Activated CD4-positive, alpha-beta memory T cell treated with anti-CD3 and anti-CD28 coated beads for 36 hours (primary cell): ENCODE results near the gene BCAR1. TPM values are rescaled to one million over a fixed set of nuclear protein-coding genes. Genes with fewer than 3 reads are reported as not detected.
"Not testable (repeated sequence)": the region's sequence is repeated elsewhere in the genome, so short reads cannot be mapped to it uniquely, and the experiment has no call there.

Experiments used
- CTCF ChIA-PET: fragments of 350-600 bp; sonication (Branson Sonifier 250); formaldehyde crosslinking; loops from one replicate; lab custom pipeline; 2021; ENCODE audit warnings: antibody characterized with exemption, inconsistent platforms; lab: Charles Lee
- POLR2A ChIA-PET: fragments of 350-600 bp; sonication (Branson Sonifier 250); formaldehyde crosslinking; loops from one replicate; lab custom pipeline; 2021; ENCODE audit warnings: antibody characterized with exemption; lab: Charles Lee
- DNase-seq: peaks from one replicate; pipeline ENCODE4 v3.0.0-alpha.2; 2020
- H3K27ac Mint-ChIP-seq: one replicate; pipeline ENCODE4 v1.8.0; 2021; ENCODE audit warnings: mixed read lengths
- H3K27me3 Mint-ChIP-seq: one replicate; pipeline ENCODE4 v1.8.0; 2021; ENCODE audit warnings: mixed read lengths
- H3K36me3 Mint-ChIP-seq: one replicate; pipeline ENCODE4 v1.8.0; 2021; ENCODE audit warnings: mixed read lengths
- H3K4me1 Mint-ChIP-seq: one replicate; pipeline ENCODE4 v1.8.0; 2021; ENCODE audit warnings: low read depth, mixed read lengths
- H3K4me3 Mint-ChIP-seq: one replicate; pipeline ENCODE4 v1.8.0; 2021; ENCODE audit warnings: mild to moderate bottlenecking, mixed read lengths
- H3K9me3 Mint-ChIP-seq: one replicate; pipeline ENCODE4 v1.8.0; 2021; ENCODE audit warnings: mixed read lengths
- intact Hi-C: fragments of 100-400 bp; cut with micrococcal nuclease; formaldehyde crosslinking; loops from one replicate; pipeline ENCODE4 v1.15.1; 2023
- total RNA-seq, 2 experiments: library from RNA; stranded (reverse); gene quantifications; one replicate each; pipeline ENCODE4 v1.2.3, GENCODE V29; 2021

BCAR1 gene
- total RNA-seq, 2 experiments from 2014 or later: 0.78 to 1.1 TPM

GRCh38 chr16:75223129-75223528, 28.3 kb downstream of the BCAR1 start:
- H3K27me3 Mint-ChIP-seq, DNase-seq, H3K4me1 Mint-ChIP-seq, H3K36me3 Mint-ChIP-seq, POLR2A ChIA-PET, H3K9me3 Mint-ChIP-seq, H3K4me3 Mint-ChIP-seq, CTCF ChIA-PET, intact Hi-C loops, H3K27ac Mint-ChIP-seq: not testable (repeated sequence)

GRCh38 chr16:75222271-75222783, 29.1 kb downstream of the BCAR1 start:
- ChIA-PET CTCF (interaction anchor here (6.9 kb wide), 1 partner anchor 23 kb away, joined by 32 read pairs; no protein-coding TSS in a partner anchor), POLR2A (interaction anchor here (0.5 kb wide), 1 partner anchor 98 kb away, joined by 3 read pairs; no protein-coding TSS in a partner anchor)
- intact Hi-C loops: no loop called here
- H3K27me3 Mint-ChIP-seq: peaks cover 2% of the 10 kb centered on the region
- no peaks in the 10 kb centered on the region for H3K9me3 Mint-ChIP-seq
- H3K36me3 Mint-ChIP-seq: no peaks in the 10 kb centered on the region
- no peak overlapping the region for H3K4me3 Mint-ChIP-seq
- DNase-seq: no peak
- H3K27ac Mint-ChIP-seq: no peak overlapping the region
- H3K4me1 Mint-ChIP-seq: peaks cover 10% of the 10 kb centered on the region

DNA sequence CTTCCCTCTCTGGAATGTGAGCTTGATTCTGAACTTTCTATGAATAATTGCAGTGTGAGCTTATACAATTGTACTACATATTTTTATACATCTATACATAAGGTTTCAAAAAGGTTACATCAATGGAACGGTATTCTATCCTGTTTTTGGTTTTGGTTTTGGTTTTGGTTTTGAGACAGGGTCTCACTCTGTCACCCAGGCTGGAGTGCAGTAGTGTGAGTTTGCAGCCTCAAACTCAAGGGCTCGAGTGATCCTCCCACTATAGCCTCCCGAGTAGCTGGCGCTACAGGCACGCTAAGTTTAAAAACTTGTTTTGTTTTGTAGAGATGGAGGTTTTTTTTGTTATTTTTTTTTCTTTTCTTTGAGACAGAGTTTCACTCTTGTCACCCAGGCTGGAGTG, 31.6 kb downstream of the BCAR1 start:
- POLR2A ChIA-PET: no interaction called here
- DNase-seq: peak; percentile 43
- no peaks in the 10 kb centered on the region for H3K9me3 Mint-ChIP-seq
- peaks cover 10% of the 10 kb centered on the region for H3K4me1 Mint-ChIP-seq
- intact Hi-C loops: loop anchor here (2.0 to 5.0 kb wide), 2 partner anchors 21 to 157 kb away; no protein-coding TSS in a partner anchor
- H3K27ac Mint-ChIP-seq: peak overlapping the region; percentile 75
- H3K27me3 Mint-ChIP-seq: no peaks in the 10 kb centered on the region
- CTCF ChIA-PET: interaction anchor here (0.7 to 6.9 kb wide), 3 partner anchors 12 to 20 kb away, joined by 3 to 32 read pairs (median 3); no protein-coding TSS in a partner anchor
- peak overlapping the region; percentile 61 for H3K4me3 Mint-ChIP-seq
- no peaks in the 10 kb centered on the region for H3K36me3 Mint-ChIP-seq

DNA sequence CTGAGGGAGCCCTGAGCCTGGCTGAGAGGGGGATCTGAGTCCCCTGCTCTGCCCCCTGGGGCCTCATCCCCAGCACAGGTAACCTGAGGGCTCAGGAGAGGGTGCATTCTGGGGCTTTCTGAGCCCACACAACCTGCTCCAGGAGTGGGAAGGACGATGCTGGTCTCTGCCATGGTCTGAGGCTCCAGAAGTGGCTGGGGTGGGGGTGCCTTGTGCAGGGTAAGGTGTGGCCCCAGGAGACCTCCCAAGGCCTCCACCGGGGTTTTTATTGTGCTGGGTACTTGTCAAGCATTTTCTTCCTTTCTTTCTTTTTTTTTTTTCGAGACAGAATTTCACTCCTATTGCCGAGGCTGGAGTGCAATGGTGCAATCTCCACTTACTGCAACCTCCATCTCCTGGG, 32.3 kb downstream of the BCAR1 start:
- no peaks in the 10 kb centered on the region for H3K36me3 Mint-ChIP-seq
- ChIA-PET CTCF (interaction anchor here (0.8 to 6.9 kb wide), 3 partner anchors 15 to 19 kb away, joined by 3 to 32 read pairs (median 6); no protein-coding TSS in a partner anchor), POLR2A (no interaction called here)
- no peaks in the 10 kb centered on the region for H3K27me3 Mint-ChIP-seq
- no peak for DNase-seq
- H3K4me1 Mint-ChIP-seq: peaks cover 10% of the 10 kb centered on the region
- H3K9me3 Mint-ChIP-seq: no peaks in the 10 kb centered on the region
- H3K4me3 Mint-ChIP-seq: no peak overlapping the region
- intact Hi-C loops: loop anchor here (5.0 kb wide), 1 partner anchor 158 kb away; no protein-coding TSS in a partner anchor
- H3K27ac Mint-ChIP-seq: no peak overlapping the region

DNA sequence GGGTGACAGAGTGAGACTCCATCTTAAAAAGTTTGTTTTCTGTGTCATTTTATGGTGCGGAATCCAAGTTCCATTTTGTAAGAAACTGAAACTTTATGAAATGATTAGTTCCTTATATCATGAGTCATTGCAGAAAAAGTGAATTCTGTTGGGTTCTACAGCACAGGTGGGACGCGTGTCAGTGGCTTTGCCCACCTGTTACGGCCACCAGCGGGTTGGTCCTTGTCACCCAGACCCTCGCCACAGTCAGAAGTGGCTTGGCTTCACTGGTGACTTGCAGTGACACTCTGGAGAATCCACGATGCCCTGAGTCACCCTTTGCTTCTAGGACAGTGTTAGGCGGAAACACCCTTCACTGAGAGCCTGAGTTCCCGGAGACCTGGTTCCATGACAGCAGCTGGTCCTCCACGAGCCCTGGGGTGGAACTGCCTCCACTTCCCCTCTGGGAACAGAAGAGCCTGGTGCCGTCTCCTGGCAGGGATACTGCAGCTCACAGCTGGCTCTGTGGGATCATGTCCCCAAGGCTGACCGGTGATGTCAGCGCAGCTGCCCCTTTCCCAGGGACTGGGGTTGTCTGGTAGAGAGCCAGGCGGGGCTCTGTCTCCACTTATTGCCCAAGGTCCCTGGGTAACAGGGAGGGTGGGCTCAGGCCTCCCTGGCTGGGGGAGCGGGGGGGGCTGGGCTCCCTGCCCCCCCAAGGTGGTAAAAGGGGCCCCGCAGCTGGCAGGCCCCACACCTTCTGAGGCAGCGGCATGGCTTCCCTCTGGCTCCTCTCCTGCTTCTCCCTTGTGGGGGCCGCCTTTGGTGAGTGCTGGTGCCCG, 33.0 kb downstream of the BCAR1 start, which contains the start of gene CTRB1:
Gene CTRB1, plus strand, starts transcription at position 733 of the 821 bp plus-strand sequence. Its CDS starts 20 bp downstream, at position 753.
- Mint-ChIP-seq H3K27ac (peak within 1 kb of the TSS; percentile 75), H3K4me1 (peaks cover 10% of the 10 kb centered on the region), H3K36me3 (no peaks in the 10 kb centered on the region), H3K27me3 (no peaks in the 10 kb centered on the region), H3K9me3 (no peaks in the 10 kb centered on the region), H3K4me3 (peak within 1 kb of the TSS; percentile 61)
- DNase-seq: peak; percentile 37
- intact Hi-C loops: loop anchor here (5.0 kb wide), 1 partner anchor 159 kb away; no protein-coding TSS in a partner anchor
- ChIA-PET CTCF (interaction anchor here (2.3 to 6.9 kb wide), 2 partner anchors 15 to 19 kb away, joined by 6 to 32 read pairs; no protein-coding TSS in a partner anchor), POLR2A (no interaction called here)

DNA sequence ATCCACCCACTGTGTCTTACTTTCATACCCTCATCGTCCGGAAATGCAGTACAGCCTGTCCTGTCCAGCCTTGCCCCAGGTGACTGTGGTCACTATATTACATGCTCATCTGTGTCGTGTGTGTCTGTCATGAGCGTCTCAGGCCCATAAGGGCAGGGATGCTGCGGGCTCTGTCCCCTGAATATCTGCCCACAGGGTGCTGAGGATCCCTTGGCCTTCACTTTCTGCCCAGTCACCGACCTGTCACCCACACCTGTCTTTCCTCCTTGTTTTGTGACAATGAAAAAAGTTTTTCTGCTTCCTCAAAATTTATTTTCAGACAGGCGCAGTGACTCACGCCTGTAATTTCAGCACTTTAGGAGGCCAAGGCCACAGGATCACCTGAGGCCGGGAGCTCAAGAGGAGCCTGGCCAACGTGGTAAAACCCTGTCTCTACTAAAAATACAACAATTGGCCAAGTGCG, 34.0 kb downstream of the BCAR1 start:
- Mint-ChIP-seq H3K9me3 (no peaks in the 10 kb centered on the region), H3K27ac (no peak overlapping the region), H3K4me3 (no peak overlapping the region), H3K36me3 (no peaks in the 10 kb centered on the region), H3K27me3 (no peaks in the 10 kb centered on the region), H3K4me1 (peaks cover 10% of the 10 kb centered on the region)
- POLR2A ChIA-PET: no interaction called here
- intact Hi-C loops: loop anchor here (5.0 kb wide), 1 partner anchor 160 kb away; no protein-coding TSS in a partner anchor
- CTCF ChIA-PET: interaction anchor here (2.3 to 6.9 kb wide), 2 partner anchors 16 to 18 kb away, joined by 6 to 32 read pairs; no protein-coding TSS in a partner anchor
- no peak for DNase-seq

GRCh38 chr16:75216576-75216975, 34.8 kb downstream of the BCAR1 start:
- Mint-ChIP-seq H3K27ac (no peak overlapping the region), H3K36me3 (no peaks in the 10 kb centered on the region), H3K4me1 (peaks cover 10% of the 10 kb centered on the region), H3K4me3 (no peak overlapping the region), H3K9me3 (no peaks in the 10 kb centered on the region), H3K27me3 (no peaks in the 10 kb centered on the region)
- ChIA-PET POLR2A (no interaction called here), CTCF (interaction anchor here (2.3 to 6.9 kb wide), 3 partner anchors 17 kb away, joined by 6 to 32 read pairs (median 15); no protein-coding TSS in a partner anchor)
- intact Hi-C loops: loop anchor here (5.0 kb wide), 1 partner anchor 161 kb away; no protein-coding TSS in a partner anchor
- DNase-seq: no peak

GRCh38 chr16:75216127-75216526, 35.3 kb downstream of the BCAR1 start:
- ChIA-PET CTCF (interaction anchor here (3.5 to 6.9 kb wide), 2 partner anchors 16 to 18 kb away, joined by 15 to 32 read pairs; no protein-coding TSS in a partner anchor), POLR2A (no interaction called here)
- no peaks in the 10 kb centered on the region for H3K36me3 Mint-ChIP-seq
- peaks cover 10% of the 10 kb centered on the region for H3K4me1 Mint-ChIP-seq
- intact Hi-C loops: loop anchor here (5.0 kb wide), 1 partner anchor 161 kb away; no protein-coding TSS in a partner anchor
- H3K27me3 Mint-ChIP-seq: no peaks in the 10 kb centered on the region
- no peak overlapping the region for H3K4me3 Mint-ChIP-seq
- H3K9me3 Mint-ChIP-seq: no peaks in the 10 kb centered on the region
- no peak for DNase-seq
- no peak overlapping the region for H3K27ac Mint-ChIP-seq

DNA sequence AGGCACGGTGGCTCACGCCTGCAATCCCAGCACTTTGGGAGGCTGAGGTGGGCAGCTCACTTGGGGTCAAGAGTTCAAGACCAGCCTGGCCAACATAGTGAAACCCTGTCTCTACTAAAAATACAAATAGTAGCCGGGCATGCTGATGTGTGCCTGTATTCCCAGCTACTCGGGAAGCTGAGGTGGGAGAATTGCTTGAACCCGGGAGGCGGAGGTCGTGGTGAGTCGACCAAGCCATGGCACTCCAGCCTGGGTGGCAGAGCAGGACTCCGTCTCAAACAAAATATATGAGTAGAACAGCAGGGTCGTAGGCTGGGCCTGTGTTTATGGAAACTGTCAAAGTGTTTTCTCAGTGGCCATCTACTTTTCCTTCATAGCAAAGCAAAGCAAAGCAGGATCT, 40.1 kb downstream of the BCAR1 start:
- H3K4me3 Mint-ChIP-seq, H3K9me3 Mint-ChIP-seq, intact Hi-C loops, H3K4me1 Mint-ChIP-seq, H3K27me3 Mint-ChIP-seq, POLR2A ChIA-PET, H3K36me3 Mint-ChIP-seq, H3K27ac Mint-ChIP-seq, DNase-seq: not testable (repeated sequence)
- CTCF ChIA-PET: interaction anchor here (1.6 to 1.7 kb wide), 2 partner anchors 12 to 23 kb away, joined by 5 to 7 read pairs; no protein-coding TSS in a partner anchor

GRCh38 chr16:75209944-75210343, 41.5 kb downstream of the BCAR1 start:
- intact Hi-C loops: no loop called here
- Mint-ChIP-seq H3K9me3 (no peaks in the 10 kb centered on the region), H3K27ac (no peak overlapping the region), H3K27me3 (no peaks in the 10 kb centered on the region), H3K4me1 (no peaks in the 10 kb centered on the region), H3K36me3 (no peaks in the 10 kb centered on the region), H3K4me3 (no peak overlapping the region)
- CTCF ChIA-PET: interaction anchor here (1.6 to 1.7 kb wide), 2 partner anchors 10 to 24 kb away, joined by 5 to 7 read pairs; no protein-coding TSS in a partner anchor
- DNase-seq: no peak
- POLR2A ChIA-PET: no interaction called here

- H3K9me3 Mint-ChIP-seq, H3K4me3 Mint-ChIP-seq, H3K36me3 Mint-ChIP-seq, H3K4me1 Mint-ChIP-seq, POLR2A ChIA-PET, H3K27ac Mint-ChIP-seq, intact Hi-C loops, H3K27me3 Mint-ChIP-seq, DNase-seq: not testable (repeated sequence)
- CTCF ChIA-PET: interaction anchor here (1.6 kb wide), 1 partner anchor 24 kb away, joined by 6 read pairs; no protein-coding TSS in a partner anchor
These were observed 41.9 kb downstream of the BCAR1 start for GRCh38 chr16:75209514-75209913.
